Calu3 (cell line): ENCODE data around the gene CACNG7. TPM values are rescaled to one million over a fixed set of nuclear protein-coding genes. Genes with fewer than 3 reads are reported as not detected.

Source experiments
- BruUV-seq: library from RNA; stranded (reverse); fragments of 400-500 nt; replicated peaks from 2 replicates; lab custom pipeline; 2021; lab: Mats Ljungman, UMichigan
- CTCF ChIA-PET: fragments of 300-600 bp; sonication (Branson Sonifier 250); formaldehyde crosslinking; loops from one replicate; lab custom pipeline; 2022; ENCODE audit warnings: antibody characterized with exemption; lab: Charles Lee
- DNase-seq: peaks from one replicate; pipeline ENCODE4 v3.0.0; 2022
- H3K27ac Mint-ChIP-seq: one replicate; pipeline ENCODE4 v1.8.0; 2022; ENCODE audit warnings: mixed read lengths; ENCODE audit not compliant: unreplicated experiment
- H3K27me3 Mint-ChIP-seq: one replicate; pipeline ENCODE4 v1.8.0; 2022; ENCODE audit warnings: mixed read lengths; ENCODE audit not compliant: unreplicated experiment
- H3K36me3 Mint-ChIP-seq: one replicate; pipeline ENCODE4 v1.8.0; 2022; ENCODE audit warnings: mild to moderate bottlenecking, moderate library complexity, mixed read lengths; ENCODE audit not compliant: insufficient read depth, unreplicated experiment
- H3K4me1 Mint-ChIP-seq: one replicate; pipeline ENCODE4 v1.8.0; 2022; ENCODE audit warnings: mild to moderate bottlenecking, low read depth, mixed read lengths; ENCODE audit not compliant: unreplicated experiment
- H3K4me3 Mint-ChIP-seq: one replicate; pipeline ENCODE4 v1.8.0; 2022; ENCODE audit warnings: mild to moderate bottlenecking, low read depth, moderate library complexity, mixed read lengths; ENCODE audit not compliant: unreplicated experiment
- H3K9me3 Mint-ChIP-seq: one replicate; pipeline ENCODE4 v1.8.0; 2022; ENCODE audit warnings: low read depth, mixed read lengths; ENCODE audit not compliant: unreplicated experiment
- CTCF ChIP-seq: fragments of 200-600 bp; IDR thresholded peaks from one replicate; pipeline ENCODE4 v1.8.0; 2022; ENCODE audit warnings: antibody characterized with exemption; ENCODE audit not compliant: unreplicated experiment
- intact Hi-C: fragments of 100-400 bp; cut with micrococcal nuclease; formaldehyde crosslinking; loops from one replicate; pipeline ENCODE4 v1.10.0; 2022; ENCODE audit not compliant: unreplicated experiment
- total RNA-seq: library from RNA; stranded (reverse); gene quantifications from 2 replicates; pipeline ENCODE4 v1.2.3, GENCODE V29; 2022

Gene CACNG7
- total RNA-seq, 1 experiment from 2014 or later = not detected

GRCh38 chr19:53993448-53993847, 84.4 kb downstream of the CACNG7 start:
- no peaks in the 10 kb centered on the region for H3K27me3 Mint-ChIP-seq
- peaks cover 2% of the 10 kb centered on the region for H3K9me3 Mint-ChIP-seq
- H3K36me3 Mint-ChIP-seq = peaks cover 67% of the 10 kb centered on the region
- CTCF ChIA-PET = interaction anchor here (0.5 to 0.9 kb wide), 2 partner anchors 30 to 66 kb away, joined by 3 to 5 read pairs; no protein-coding TSS in a partner anchor
- intact Hi-C loops = no loop called here
- TF ChIP-seq CTCF = no peak
- DNase-seq = no peak
- H3K27ac Mint-ChIP-seq = peak overlapping the region; percentile 94
- peak overlapping the region; percentile 62 for H3K4me3 Mint-ChIP-seq
- no TSS peak for BruUV-seq
- peaks cover 52% of the 10 kb centered on the region for H3K4me1 Mint-ChIP-seq

Other genes starting within 250 kb of the CACNG7 start
- gene NLRP12, start 85.0 kb upstream of the CACNG7 start, total RNA-seq = 0.15 TPM in 1 of 2 replicates, not detected in the other
- 366 and 464 TPM in 2 replicates for gene MYADM, start 41.4 kb upstream of the CACNG7 start, total RNA-seq
- gene PRKCG, start 27.1 kb upstream of the CACNG7 start, total RNA-seq = 45.4 and 59.6 TPM in 2 replicates
- gene CACNG8, start 53.7 kb downstream of the CACNG7 start, total RNA-seq = 13.4 and 19.0 TPM in 2 replicates
- 137 and 144 TPM in 2 replicates for gene CACNG6, start 82.4 kb downstream of the CACNG7 start, total RNA-seq
- not detected in 2 replicates for gene VSTM1, start 154.6 kb downstream of the CACNG7 start, total RNA-seq
- gene TARM1, start 172.1 kb downstream of the CACNG7 start, total RNA-seq = not detected in 2 replicates
- gene OSCAR, start 191.5 kb downstream of the CACNG7 start, total RNA-seq = 0.54 and 0.64 TPM in 2 replicates
- gene NDUFA3, start 193.6 kb downstream of the CACNG7 start, total RNA-seq = 228 and 255 TPM in 2 replicates
- 30.8 and 34.2 TPM in 2 replicates for gene TFPT, start 206.4 kb downstream of the CACNG7 start, total RNA-seq
- 106 TPM in 2 replicates for gene PRPF31, start 206.5 kb downstream of the CACNG7 start, total RNA-seq
- gene CNOT3, start 228.5 kb downstream of the CACNG7 start, total RNA-seq = 79.4 and 87.4 TPM in 2 replicates